ENCODE results near the gene MIPOL1.

The MIPOL1 gene

DNA sequence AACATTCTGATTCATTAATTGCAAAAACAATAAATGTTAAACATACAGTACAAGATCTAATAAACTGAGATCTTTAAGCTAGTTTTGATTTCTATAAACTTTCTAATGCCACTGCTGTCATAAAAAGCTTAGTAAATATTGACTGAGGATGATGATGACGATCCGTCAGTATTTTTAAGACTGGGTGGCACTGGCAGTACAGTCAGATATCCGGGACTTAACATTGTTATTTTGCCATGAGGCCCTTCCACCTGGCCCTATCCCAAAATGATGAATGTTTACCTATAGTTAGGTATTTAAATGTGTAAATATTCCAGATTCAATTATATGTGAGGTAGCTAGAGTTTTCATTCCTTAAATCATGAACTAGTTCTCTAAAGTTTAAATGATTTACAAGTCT, 238.8 kb downstream of the MIPOL1 start:
- no peak overlapping the region for H3K4me3 ChIP-seq (ENCODE audit: low read length, poor library complexity, severe bottlenecking)
- H3K4me1 ChIP-seq (ENCODE audit: insufficient read depth, low read length, poor library complexity, severe bottlenecking): no peaks in the 10 kb centered on the region
- no peaks in the 10 kb centered on the region for H3K9me2 ChIP-seq (replicated peaks; ENCODE audit: low read depth, low read length)
- no peaks in the 10 kb centered on the region for H3K79me2 ChIP-seq (ENCODE audit: insufficient read depth, low read length)
- TF ChIP-seq EZH2phosphoT487 (IDR thresholded peaks at IDR 0.05; ENCODE audit: borderline replicate concordance) (no peak), CTCF (conservative IDR thresholded peaks at IDR 0.05; ENCODE audit: low read length) (no peak)
- H3K4me2 ChIP-seq (ENCODE audit: low read depth, low read length, poor library complexity, severe bottlenecking): no peak overlapping the region
- no peak overlapping the region for H3K9ac ChIP-seq (ENCODE audit: low read depth, low read length, poor library complexity, severe bottlenecking)
- no peaks in the 10 kb centered on the region for H4K20me1 ChIP-seq (ENCODE audit: insufficient read depth, low read length, poor library complexity, severe bottlenecking)
- no peaks in the 10 kb centered on the region for H3K27me3 ChIP-seq (ENCODE audit: insufficient read depth, low read length, poor library complexity, severe bottlenecking)
- no peak overlapping the region for H2AFZ ChIP-seq (ENCODE audit: low read length)
- H3K36me3 ChIP-seq (ENCODE audit: insufficient read depth, low read length): no peaks in the 10 kb centered on the region
- H3K9me3 ChIP-seq (ENCODE audit: insufficient read depth, low read depth, low read length): no peaks in the 10 kb centered on the region
- H3F3A ChIP-seq (ENCODE audit: low read depth): no peaks in the 10 kb centered on the region

DNA sequence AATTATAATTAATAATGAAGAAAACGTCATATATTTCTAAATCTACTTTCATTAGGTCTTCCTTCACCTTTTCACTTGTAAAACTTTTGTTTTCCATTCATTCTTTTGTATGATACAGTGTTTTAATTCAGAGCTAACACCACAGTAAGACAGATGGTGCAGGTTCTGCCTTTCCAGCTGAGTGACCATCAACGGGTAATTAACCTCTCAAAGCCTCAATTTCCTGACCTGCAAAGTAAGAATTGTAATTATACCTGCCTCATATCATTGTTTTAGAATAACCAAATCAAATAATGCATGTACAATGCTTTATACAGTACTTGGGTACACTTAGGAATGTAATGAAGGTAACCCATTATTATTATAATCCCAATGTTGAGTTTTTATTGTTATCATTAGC, 239.8 kb downstream of the MIPOL1 start:
- no peaks in the 10 kb centered on the region for H4K20me1 ChIP-seq (ENCODE audit: insufficient read depth, low read length, poor library complexity, severe bottlenecking)
- H3K79me2 ChIP-seq (ENCODE audit: insufficient read depth, low read length): no peaks in the 10 kb centered on the region
- H3K9me2 ChIP-seq (replicated peaks; ENCODE audit: low read depth, low read length): no peaks in the 10 kb centered on the region
- H3K4me3 ChIP-seq (ENCODE audit: low read length, poor library complexity, severe bottlenecking): no peak overlapping the region
- TF ChIP-seq EZH2phosphoT487 (IDR thresholded peaks at IDR 0.05; ENCODE audit: borderline replicate concordance) (no peak), CTCF (conservative IDR thresholded peaks at IDR 0.05; ENCODE audit: low read length) (no peak)
- no peak overlapping the region for H3K4me2 ChIP-seq (ENCODE audit: low read depth, low read length, poor library complexity, severe bottlenecking)
- no peaks in the 10 kb centered on the region for H3K4me1 ChIP-seq (ENCODE audit: insufficient read depth, low read length, poor library complexity, severe bottlenecking)
- H3K36me3 ChIP-seq (ENCODE audit: insufficient read depth, low read length): no peaks in the 10 kb centered on the region
- H3K9me3 ChIP-seq (ENCODE audit: insufficient read depth, low read depth, low read length): no peaks in the 10 kb centered on the region
- H3K9ac ChIP-seq (ENCODE audit: low read depth, low read length, poor library complexity, severe bottlenecking): no peak overlapping the region
- no peak overlapping the region for H2AFZ ChIP-seq (ENCODE audit: low read length)
- no peaks in the 10 kb centered on the region for H3K27me3 ChIP-seq (ENCODE audit: insufficient read depth, low read length, poor library complexity, severe bottlenecking)
- no peaks in the 10 kb centered on the region for H3F3A ChIP-seq (ENCODE audit: low read depth)

- Histone ChIP-seq H3K4me2 (ENCODE audit: low read depth, low read length, poor library complexity, severe bottlenecking) (no peak overlapping the region), H3K36me3 (ENCODE audit: insufficient read depth, low read length) (no peaks in the 10 kb centered on the region), H3K4me3 (ENCODE audit: low read length, poor library complexity, severe bottlenecking) (no peak overlapping the region), H3K9ac (ENCODE audit: low read depth, low read length, poor library complexity, severe bottlenecking) (no peak overlapping the region), H3K9me2 (replicated peaks; ENCODE audit: low read depth, low read length) (no peaks in the 10 kb centered on the region), H3F3A (ENCODE audit: low read depth) (no peaks in the 10 kb centered on the region), H4K20me1 (ENCODE audit: insufficient read depth, low read length, poor library complexity, severe bottlenecking) (no peaks in the 10 kb centered on the region), H3K79me2 (ENCODE audit: insufficient read depth, low read length) (no peaks in the 10 kb centered on the region), H3K4me1 (ENCODE audit: insufficient read depth, low read length, poor library complexity, severe bottlenecking) (no peaks in the 10 kb centered on the region), H2AFZ (ENCODE audit: low read length) (no peak overlapping the region), H3K9me3 (ENCODE audit: insufficient read depth, low read depth, low read length) (no peaks in the 10 kb centered on the region), H3K27me3 (ENCODE audit: insufficient read depth, low read length, poor library complexity, severe bottlenecking) (no peaks in the 10 kb centered on the region)
- TF ChIP-seq EZH2phosphoT487 (IDR thresholded peaks at IDR 0.05; ENCODE audit: borderline replicate concordance): no peak
- no peak for TF ChIP-seq CTCF (conservative IDR thresholded peaks at IDR 0.05; ENCODE audit: low read length)
These were observed 240.7 kb downstream of the MIPOL1 start for GRCh38 chr14:37438444-37438843.
